ENCODE measurements around the gene DCLK2. TPM values are rescaled to one million over a fixed set of nuclear protein-coding genes. Genes with fewer than 3 reads are reported as not detected.

DCLK2 gene
- total RNA-seq, 2 donors from 2014 or later = 3.0 to 3.1 TPM

- no peak for ATAC-seq
- no peak for DNase-seq
- intact Hi-C loops (cut with DNase I, micrococcal nuclease) = no loop called here
Measured at GRCh38 chr4:150268444-150268843, 190.2 kb downstream of the DCLK2 start.

- ATAC-seq (no peak), DNase-seq (no peak)
- intact Hi-C loops (cut with DNase I, micrococcal nuclease) = loop anchor here in 1 of 2 donors (5.0 kb wide), 1 partner anchor 589 kb away; no protein-coding TSS in a partner anchor
Measured at GRCh38 chr4:150278206-150278605, 200.0 kb downstream of the DCLK2 start.

- no peak for DNase-seq
- ATAC-seq = no peak
- intact Hi-C loops (cut with DNase I, micrococcal nuclease) = no loop called here
Measured at GRCh38 chr4:150280081-150280895, 202.0 kb downstream of the DCLK2 start.

- DNase-seq = no peak
Measured at GRCh38 chr4:150280975-150281374, 202.7 kb downstream of the DCLK2 start.

GRCh38 chr4:150283689-150284088 lies 205.4 kb downstream of the DCLK2 start:
- ATAC-seq (no peak), DNase-seq (no peak)
- intact Hi-C loops (cut with DNase I, micrococcal nuclease) = no loop called here

More at GRCh38 chr4:150280975-150281374, 202.7 kb downstream of the DCLK2 start:
- no peak for ATAC-seq
- intact Hi-C loops (cut with DNase I, micrococcal nuclease) = no loop called here

GRCh38 chr4:150286656-150287055 lies 208.4 kb downstream of the DCLK2 start:
- intact Hi-C loops (cut with DNase I, micrococcal nuclease) = no loop called here
- DNase-seq = no peak
- ATAC-seq = no peak

GRCh38 chr4:150289198-150289597 lies 211.0 kb downstream of the DCLK2 start:
- DNase-seq (no peak), ATAC-seq (peak; percentile 77)
- intact Hi-C loops (cut with DNase I, micrococcal nuclease) = no loop called here

- ATAC-seq (no peak), DNase-seq (no peak)
- intact Hi-C loops (cut with DNase I, micrococcal nuclease) = no loop called here
Measured at GRCh38 chr4:150289881-150290280, 211.6 kb downstream of the DCLK2 start.

- DNase-seq (peak in 1 of 2 donors; percentile 54), ATAC-seq (peak; percentile 59)
- intact Hi-C loops (cut with DNase I, micrococcal nuclease) = loop anchor here in 1 of 2 donors (5.0 kb wide), 1 partner anchor 569 kb away; no protein-coding TSS in a partner anchor
Measured at GRCh38 chr4:150297861-150298474, 219.7 kb downstream of the DCLK2 start.

GRCh38 chr4:150299816-150300215 lies 221.6 kb downstream of the DCLK2 start:
- DNase-seq (no peak), ATAC-seq (no peak)
- intact Hi-C loops (cut with DNase I, micrococcal nuclease) = loop anchor here in 1 of 2 donors (5.0 kb wide), 2 partner anchors 282 to 567 kb away; partner anchors contain the start of gene MAB21L2

- intact Hi-C loops (cut with DNase I, micrococcal nuclease) = loop anchor here in 1 of 2 donors (5.0 kb wide), 1 partner anchor 280 kb away; the partner anchor contains the start of gene MAB21L2
- ATAC-seq (no peak), DNase-seq (no peak)
Measured at GRCh38 chr4:150302553-150302952, 224.3 kb downstream of the DCLK2 start.

GRCh38 chr4:150305995-150306394 lies 227.8 kb downstream of the DCLK2 start:
- no peak for DNase-seq
- no peak for ATAC-seq
- intact Hi-C loops (cut with DNase I, micrococcal nuclease) = no loop called here

GRCh38 chr4:150306719-150307118 lies 228.5 kb downstream of the DCLK2 start:
- intact Hi-C loops (cut with DNase I, micrococcal nuclease) = no loop called here
- ATAC-seq = no peak
- DNase-seq = no peak
